Stimulated activated CD4-positive, alpha-beta T cell treated with anti-CD3 and anti-CD28 coated beads, Interleukin-12 subunit alpha, Interleukin-12 subunit beta, amount 100 ng/mL, for 48 hours (primary cell): ENCODE results near the gene AMOTL2.

Experiments used
- DNase-seq, 3 donors: peaks; one replicate each; pipeline ENCODE4 v3.0.0-alpha.2; 2020; ENCODE audit warnings: low read depth in 2 of 3, low spot score in 1 of 3

Gene AMOTL2

GRCh38 chr3:134336587-134336986, 37.7 kb downstream of the AMOTL2 start:
- no peak for DNase-seq

GRCh38 chr3:134334901-134335280, 39.4 kb downstream of the AMOTL2 start:
- no peak for DNase-seq

DNA sequence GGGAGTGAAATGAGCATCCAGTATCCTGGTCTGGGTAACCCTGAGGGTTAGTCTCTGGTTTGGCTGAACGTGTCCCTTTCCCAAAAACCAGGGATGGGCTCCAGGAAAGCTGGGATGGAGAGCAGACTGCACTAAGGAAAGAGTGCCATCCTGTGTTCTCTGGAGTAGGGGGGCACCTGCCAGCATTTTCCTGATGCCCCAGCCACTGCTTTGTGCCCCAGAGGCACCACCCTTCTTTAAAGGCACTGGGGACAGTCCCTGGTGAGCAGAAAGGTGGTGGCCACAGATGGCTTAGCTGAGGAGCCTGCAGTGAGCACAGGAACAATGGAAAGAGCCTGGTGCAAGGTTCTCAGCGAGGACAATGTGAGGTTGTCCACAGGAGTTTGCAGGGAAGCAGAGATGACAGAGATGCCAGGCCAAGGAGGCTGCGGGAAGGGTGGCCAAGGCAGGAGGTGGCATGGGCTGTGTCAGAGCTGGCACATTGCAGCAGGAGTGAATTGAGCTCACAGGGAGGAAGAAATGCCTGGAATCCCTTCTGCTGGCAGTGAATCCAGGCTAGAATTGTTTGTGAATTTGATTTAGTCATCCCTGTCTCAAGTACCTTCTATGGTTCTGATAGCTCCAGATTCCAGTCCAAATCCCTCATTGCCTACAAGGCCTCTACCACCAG, 39.9 kb downstream of the AMOTL2 start:
- DNase-seq: no peak

DNA sequence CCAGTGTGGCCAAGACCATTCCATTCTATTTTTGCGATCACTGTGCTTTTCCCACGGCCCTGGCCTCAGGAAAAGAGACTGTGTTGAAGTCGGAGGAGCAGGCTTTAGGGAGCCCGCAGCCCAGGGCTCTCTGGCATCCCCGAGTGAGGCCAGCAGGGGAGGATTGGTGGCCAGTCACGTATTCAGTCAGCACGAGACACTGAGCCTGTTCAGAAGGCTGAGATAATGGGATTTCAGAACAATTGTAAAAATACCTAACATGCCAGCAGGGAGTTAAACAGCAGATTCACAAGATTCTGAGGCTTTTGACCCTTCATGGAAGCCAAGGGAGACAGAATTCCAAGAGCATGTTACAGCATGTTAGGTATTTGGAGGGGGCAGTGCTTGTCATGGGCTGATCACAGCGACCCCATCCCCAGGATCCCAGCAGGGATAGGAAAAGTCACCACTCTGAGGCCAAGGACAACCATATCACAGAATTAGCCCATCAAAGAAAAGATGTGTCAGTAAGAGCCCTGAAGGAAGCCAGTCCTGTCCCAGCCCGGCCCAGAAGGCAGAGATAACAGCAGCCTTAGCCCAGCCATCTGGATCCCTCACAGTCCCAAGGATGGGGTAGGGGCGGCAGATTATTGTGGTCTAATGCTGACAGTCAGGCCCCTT, 40.6 kb downstream of the AMOTL2 start:
- no peak for DNase-seq

GRCh38 chr3:134332344-134332743, 41.9 kb downstream of the AMOTL2 start:
- no peak for DNase-seq

GRCh38 chr3:134331811-134332199, 42.4 kb downstream of the AMOTL2 start:
- DNase-seq: no peak

DNA sequence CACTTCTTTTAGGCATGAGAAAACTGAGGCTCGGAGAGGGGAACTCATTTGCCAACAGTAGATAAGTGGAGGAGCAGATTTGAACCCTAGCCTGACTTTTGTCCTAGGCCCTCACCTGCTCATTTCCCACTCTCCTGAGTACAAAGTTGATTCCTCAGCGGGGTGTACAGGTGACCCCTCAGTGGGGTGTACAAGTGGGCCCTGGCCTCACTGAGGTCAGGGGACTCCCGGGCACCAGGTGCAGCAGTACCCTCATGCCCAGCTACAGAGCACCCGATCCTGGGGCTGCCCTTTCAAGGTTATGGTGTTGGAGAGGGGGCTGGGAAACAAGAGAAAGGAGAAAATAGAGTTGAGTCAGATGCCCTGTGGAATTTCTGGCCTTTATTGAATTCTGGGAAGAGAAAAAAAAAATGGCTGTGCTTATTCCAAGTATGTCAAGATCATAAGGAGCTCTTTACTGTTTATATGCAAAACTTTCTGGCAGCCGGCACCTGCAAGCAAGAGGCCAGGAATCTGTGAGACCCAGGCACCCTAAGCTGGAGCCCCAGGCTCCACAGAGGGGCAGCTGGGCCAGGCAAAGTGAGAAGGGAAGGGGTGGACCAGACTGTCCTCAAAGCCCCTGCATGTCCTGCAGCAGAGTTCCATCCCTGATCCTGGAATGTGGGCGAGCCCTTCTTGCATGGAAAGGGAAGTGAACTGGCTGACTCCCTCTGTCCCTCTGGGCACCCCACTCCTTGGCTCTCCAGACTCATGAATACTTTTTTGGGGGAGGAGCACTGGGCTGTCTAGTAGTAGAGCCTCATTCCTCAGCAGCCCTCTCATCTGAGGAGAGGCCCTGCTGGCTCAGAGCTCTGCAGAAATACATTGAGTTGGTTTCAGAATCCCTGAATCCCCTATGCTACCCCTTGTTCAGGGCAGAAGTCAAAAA, 43.1 kb downstream of the AMOTL2 start:
- DNase-seq: no peak

- no peak for DNase-seq
These were observed 45.4 kb downstream of the AMOTL2 start for GRCh38 chr3:134328846-134329245.

- no peak for DNase-seq
These were observed 46.1 kb downstream of the AMOTL2 start for GRCh38 chr3:134328147-134328591.

DNA sequence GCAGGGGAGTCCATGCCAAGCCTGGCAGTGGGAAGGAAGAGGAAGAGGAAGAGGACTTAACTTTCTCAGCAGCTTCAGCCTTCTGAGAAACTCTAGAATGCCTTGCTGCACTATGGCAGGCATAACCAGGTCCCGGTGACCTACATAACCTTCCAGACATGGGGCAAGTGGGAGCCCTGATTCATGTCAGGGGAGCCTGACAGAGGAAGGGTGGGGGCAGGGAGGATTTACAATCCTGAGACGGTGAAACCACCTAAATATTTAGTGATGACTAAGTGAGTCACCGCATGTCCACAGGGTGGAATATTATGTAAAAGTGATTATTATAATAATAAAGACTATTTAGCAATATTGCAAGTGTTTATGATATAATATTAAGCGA, 46.7 kb downstream of the AMOTL2 start:
- DNase-seq: no peak

- no peak for DNase-seq
These were observed 47.3 kb downstream of the AMOTL2 start for GRCh38 chr3:134326760-134327593.

DNA sequence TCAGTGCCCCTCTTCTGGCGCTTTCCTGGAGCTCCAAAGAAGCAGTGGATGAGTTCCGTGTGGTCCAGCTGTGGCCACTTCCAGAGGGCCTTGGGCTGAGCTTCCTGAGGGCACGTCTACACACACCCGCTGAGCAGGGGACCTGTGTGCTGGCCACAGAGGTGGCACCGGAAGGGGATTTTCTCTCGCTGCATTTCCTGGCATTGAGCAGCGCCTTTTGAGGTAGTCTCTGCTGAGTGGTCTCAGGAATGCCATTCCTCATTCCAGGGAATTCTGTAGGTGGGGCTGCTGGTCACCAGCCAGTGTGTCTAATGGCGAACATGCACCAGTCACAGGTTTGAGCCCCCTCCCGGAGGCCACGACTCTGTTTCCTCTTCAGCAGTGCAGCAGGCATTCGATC, 48.1 kb downstream of the AMOTL2 start:
- no peak for DNase-seq

- DNase-seq: no peak
These were observed 48.5 kb downstream of the AMOTL2 start for GRCh38 chr3:134325706-134326105.

DNA sequence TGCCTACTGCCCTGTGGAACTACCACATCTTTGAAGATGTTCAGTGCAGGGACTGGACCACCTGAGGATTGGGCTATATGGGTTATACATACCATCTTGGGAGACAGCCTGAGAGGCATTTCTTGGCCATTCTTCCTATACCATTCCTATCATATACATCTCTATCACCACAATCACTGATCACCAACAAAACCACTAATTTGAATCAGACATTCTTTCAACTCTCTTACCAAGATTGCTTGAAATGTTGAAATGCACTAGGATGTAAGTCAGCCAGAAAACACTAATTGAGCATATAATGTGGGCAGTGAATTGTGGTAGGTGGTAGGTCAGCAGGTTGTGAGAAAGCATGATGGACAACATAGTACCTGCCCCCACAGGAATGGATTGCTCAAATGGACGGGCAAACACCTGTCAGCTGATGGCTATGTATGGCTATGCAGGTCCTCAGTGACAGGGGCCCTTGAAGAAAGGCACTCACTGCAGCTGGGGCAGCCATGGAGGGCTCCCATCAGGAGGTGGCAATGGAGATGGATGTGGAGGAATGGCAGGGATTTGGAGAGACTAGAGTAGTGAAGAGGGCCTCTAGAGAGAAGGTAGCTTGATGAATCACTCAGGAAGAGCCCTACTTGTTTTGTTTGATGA, 49.1 kb downstream of the AMOTL2 start:
- DNase-seq: no peak

DNA sequence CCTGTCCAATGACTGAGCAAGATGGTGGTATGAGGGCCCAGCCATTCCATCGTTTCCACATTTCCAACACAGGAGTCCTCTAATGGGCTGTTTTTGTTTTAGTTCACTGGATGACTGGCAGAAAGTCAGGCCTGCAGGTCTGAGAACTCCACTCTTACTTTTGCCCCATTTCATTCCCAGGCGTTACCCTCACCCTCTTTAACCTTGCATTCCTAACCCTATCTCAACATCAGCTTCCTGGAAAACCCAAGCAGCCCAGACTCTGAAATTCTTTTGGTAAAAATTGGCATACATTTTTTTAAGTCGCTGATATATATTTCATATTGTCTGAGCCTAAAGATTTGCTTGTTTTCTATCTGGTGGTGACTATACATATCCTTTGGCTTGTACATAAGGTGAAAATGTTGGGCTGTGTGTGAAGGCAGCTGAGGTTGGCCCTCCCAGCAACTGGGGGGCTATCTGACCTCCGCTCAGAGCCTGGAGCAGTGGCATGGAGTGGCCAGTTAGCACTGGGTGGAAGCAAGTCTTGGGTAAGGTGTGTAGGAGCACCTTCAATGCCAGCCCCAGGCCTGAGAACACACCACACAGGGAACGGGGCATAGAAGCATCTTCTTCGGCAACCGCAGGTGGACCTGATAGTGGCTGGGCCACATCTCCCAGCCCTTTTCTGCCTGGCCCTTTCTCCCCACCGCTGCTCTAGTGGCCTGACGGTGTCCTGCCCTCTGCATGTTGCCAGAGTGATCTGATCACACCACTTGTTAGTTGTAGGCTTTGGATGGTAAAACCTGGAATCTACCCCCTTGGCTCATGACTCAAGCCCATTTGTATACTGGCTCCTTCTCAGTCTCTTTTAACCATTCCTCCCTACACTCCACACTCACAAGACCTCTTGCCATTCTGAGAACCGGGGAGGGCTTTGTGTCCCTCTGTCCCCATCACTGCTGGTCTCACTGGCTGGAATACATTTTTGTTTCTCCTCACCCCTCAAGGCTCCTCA, 50.0 kb downstream of the AMOTL2 start:
- DNase-seq: no peak

GRCh38 chr3:134322286-134322685, 52.0 kb downstream of the AMOTL2 start:
- no peak for DNase-seq

GRCh38 chr3:134320749-134321148, 53.5 kb downstream of the AMOTL2 start:
- DNase-seq: no peak

GRCh38 chr3:134319931-134320330, 54.3 kb downstream of the AMOTL2 start:
- DNase-seq: no peak

- DNase-seq: no peak
These were observed 56.1 kb downstream of the AMOTL2 start for GRCh38 chr3:134318166-134318565.
